Immature natural killer cell (primary cell): Measurements from ENCODE around the gene LIN52. TPM values are rescaled to one million over a fixed set of nuclear protein-coding genes. Genes with fewer than 3 reads are reported as not detected.
"Not testable (repeated sequence)": the region's sequence is repeated elsewhere in the genome, so short reads cannot be mapped to it uniquely, and the experiment has no call there.

Experiments
- DNase-seq, 3 donors: peaks; one replicate each; pipeline ENCODE4 v3.0.0; 2022; ENCODE audit warnings: mixed read lengths in 1 of 3
- H3K27ac Mint-ChIP-seq, 6 donors: one replicate each; pipeline ENCODE4 v1.8.0; 2020; ENCODE audit warnings: mixed read lengths in 6 of 6, mild to moderate bottlenecking in 5 of 6, inconsistent platforms in 4 of 6, moderate library complexity in 3 of 6
- H3K27me3 Mint-ChIP-seq, 3 donors: one replicate each; pipeline ENCODE4 v1.8.0; 2020 to 2021; ENCODE audit warnings: low read depth in 3 of 3, mild to moderate bottlenecking in 3 of 3, mixed read lengths in 3 of 3, moderate library complexity in 3 of 3, inconsistent platforms in 1 of 3
- H3K36me3 Mint-ChIP-seq, 3 donors: one replicate each; pipeline ENCODE4 v1.8.0; 2020; ENCODE audit warnings: mixed read lengths in 3 of 3, inconsistent platforms in 2 of 3, mild to moderate bottlenecking in 2 of 3
- H3K4me1 Mint-ChIP-seq, 2 donors: one replicate each; pipeline ENCODE4 v1.8.0; 2020; ENCODE audit warnings: inconsistent platforms in 2 of 2, mild to moderate bottlenecking in 2 of 2, mixed read lengths in 2 of 2, moderate library complexity in 1 of 2
- H3K4me3 Mint-ChIP-seq, 5 donors: one replicate each; pipeline ENCODE4 v1.8.0; 2020; ENCODE audit warnings: mild to moderate bottlenecking in 5 of 5, mixed read lengths in 5 of 5, inconsistent platforms in 3 of 5, moderate library complexity in 3 of 5
- H3K9me3 Mint-ChIP-seq, 6 donors: one replicate each; pipeline ENCODE4 v1.8.0; 2020; ENCODE audit warnings: mild to moderate bottlenecking in 6 of 6, mixed read lengths in 6 of 6, inconsistent platforms in 4 of 6, moderate library complexity in 3 of 6
- polyA plus RNA-seq, 3 donors: library from polyadenylated mRNA; unstranded; fragments of 300-500 nt; fragmentation: Illumina TruSeq; gene quantifications; one replicate each; pipeline ENCODE4 v1.2.3, GENCODE V29; 2021

LIN52 gene
- polyA plus RNA-seq, 3 donors from 2014 or later: 14.0 to 19.8 (median 16.3) TPM

GRCh38 chr14:74080820-74081460, 3.8 kb upstream of the LIN52 start:
- Mint-ChIP-seq H3K4me3 (no peak overlapping the region), H3K9me3 (no peaks in the 10 kb centered on the region), H3K27me3 (peaks cover 6 to 11% (median 8%) of the 10 kb centered on the region in 3 donors), H3K4me1 (peaks cover 30 to 32% of the 10 kb centered on the region in 2 donors), H3K27ac (no peak overlapping the region), H3K36me3 (no peaks in the 10 kb centered on the region)
- DNase-seq: no peak

- Mint-ChIP-seq H3K36me3 (no peaks in the 10 kb centered on the region), H3K4me1 (peaks cover 31 to 36% of the 10 kb centered on the region in 2 donors), H3K27me3 (peaks cover 6 to 11% (median 8%) of the 10 kb centered on the region in 3 donors), H3K4me3 (no peak overlapping the region), H3K9me3 (no peaks in the 10 kb centered on the region), H3K27ac (no peak overlapping the region)
- DNase-seq: no peak
These were observed 3.3 kb upstream of the LIN52 start for GRCh38 chr14:74081491-74081890.

- peak overlapping the region in 4 of 5 donors; percentile 94 to 100 (median 97) for H3K4me3 Mint-ChIP-seq
- peaks cover 6 to 11% (median 8%) of the 10 kb centered on the region in 3 donors for H3K27me3 Mint-ChIP-seq
- H3K27ac Mint-ChIP-seq: peak overlapping the region in 5 of 6 donors; percentile 22 to 97 (median 36)
- H3K4me1 Mint-ChIP-seq: peaks cover 31 to 42% of the 10 kb centered on the region in 2 donors
- H3K9me3 Mint-ChIP-seq: no peaks in the 10 kb centered on the region
- DNase-seq: no peak
- no peaks in the 10 kb centered on the region for H3K36me3 Mint-ChIP-seq
These were observed 1.6 kb upstream of the LIN52 start for GRCh38 chr14:74083161-74083560.

GRCh38 chr14:74083784-74084276, 926 bp upstream of the LIN52 start:
- Mint-ChIP-seq H3K4me1 (peaks cover 35 to 48% of the 10 kb centered on the region in 2 donors), H3K27ac (peak overlapping the region; percentile 81 to 97 (median 92)), H3K4me3 (peak overlapping the region; percentile 94 to 100 (median 96)), H3K27me3 (peaks cover 6 to 12% (median 8%) of the 10 kb centered on the region in 3 donors), H3K36me3 (peaks cover 0 to 4% (median 2%) of the 10 kb centered on the region in 3 donors), H3K9me3 (no peaks in the 10 kb centered on the region)
- DNase-seq: no peak

- Mint-ChIP-seq H3K27ac (peak overlapping the region; percentile 81 to 97 (median 92)), H3K27me3 (peaks cover 6 to 11% (median 8%) of the 10 kb centered on the region in 3 donors), H3K4me1 (peaks cover 39 to 55% of the 10 kb centered on the region in 2 donors), H3K9me3 (no peaks in the 10 kb centered on the region), H3K36me3 (peaks cover 0 to 13% (median 5%) of the 10 kb centered on the region in 3 donors), H3K4me3 (peak overlapping the region; percentile 94 to 100 (median 96))
- DNase-seq: no peak
These were observed 386 bp downstream of the LIN52 start for GRCh38 chr14:74085047-74085637.

GRCh38 chr14:74085828-74086227, 1.1 kb downstream of the LIN52 start:
- Mint-ChIP-seq H3K36me3 (peaks cover 0 to 16% (median 5%) of the 10 kb centered on the region in 3 donors), H3K27me3 (peaks cover 6 to 11% (median 8%) of the 10 kb centered on the region in 3 donors), H3K4me3 (peak overlapping the region; percentile 94 to 100 (median 96)), H3K27ac (peak overlapping the region; percentile 81 to 97 (median 92)), H3K9me3 (no peaks in the 10 kb centered on the region), H3K4me1 (peaks cover 40 to 55% of the 10 kb centered on the region in 2 donors)
- DNase-seq: no peak

GRCh38 chr14:74089251-74090020, 4.7 kb downstream of the LIN52 start:
- DNase-seq: peak in 2 of 3 donors; percentile 9 to 11
- Mint-ChIP-seq H3K4me3 (peak overlapping the region in 1 of 5 donors; percentile 31), H3K4me1 (peaks cover 23 to 38% of the 10 kb centered on the region in 2 donors), H3K27ac (peak overlapping the region in 5 of 6 donors; percentile 10 to 90 (median 67)), H3K9me3 (no peaks in the 10 kb centered on the region), H3K36me3 (peaks cover 3 to 19% (median 9%) of the 10 kb centered on the region in 3 donors), H3K27me3 (peaks cover 4 to 9% (median 6%) of the 10 kb centered on the region in 3 donors)

- H3K9me3 Mint-ChIP-seq: no peaks in the 10 kb centered on the region
- H3K4me3 Mint-ChIP-seq: no peak overlapping the region
- H3K27me3 Mint-ChIP-seq: no peaks in the 10 kb centered on the region
- no peak for DNase-seq
- H3K36me3 Mint-ChIP-seq: peaks cover 10 to 29% (median 15%) of the 10 kb centered on the region in 3 donors
- H3K4me1 Mint-ChIP-seq: no peaks in the 10 kb centered on the region
- no peak overlapping the region for H3K27ac Mint-ChIP-seq
These were observed 20.6 kb downstream of the LIN52 start for GRCh38 chr14:74105381-74105780.

GRCh38 chr14:74109369-74109768, 24.6 kb downstream of the LIN52 start:
- no peak overlapping the region for H3K27ac Mint-ChIP-seq
- H3K4me1 Mint-ChIP-seq: no peaks in the 10 kb centered on the region
- no peak for DNase-seq
- H3K9me3 Mint-ChIP-seq: no peaks in the 10 kb centered on the region
- H3K27me3 Mint-ChIP-seq: peaks cover 0 to 1% (median 0%) of the 10 kb centered on the region in 3 donors
- peaks cover 8 to 29% (median 20%) of the 10 kb centered on the region in 3 donors for H3K36me3 Mint-ChIP-seq
- no peak overlapping the region for H3K4me3 Mint-ChIP-seq

- H3K27me3 Mint-ChIP-seq, H3K4me3 Mint-ChIP-seq, H3K4me1 Mint-ChIP-seq, H3K9me3 Mint-ChIP-seq, H3K27ac Mint-ChIP-seq: not testable (repeated sequence)
- peaks cover 8 to 21% (median 17%) of the 10 kb centered on the region in 3 donors for H3K36me3 Mint-ChIP-seq
- peak; percentile 15 to 39 (median 24) for DNase-seq
These were observed 26.9 kb downstream of the LIN52 start for GRCh38 chr14:74111395-74112216.

GRCh38 chr14:74125487-74125886, 40.7 kb downstream of the LIN52 start:
- not testable (repeated sequence) for H3K4me3 Mint-ChIP-seq, H3K4me1 Mint-ChIP-seq
- peaks cover 5 to 19% (median 18%) of the 10 kb centered on the region in 3 donors for H3K36me3 Mint-ChIP-seq

GRCh38 chr14:74126315-74127013, 41.7 kb downstream of the LIN52 start:
- H3K4me1 Mint-ChIP-seq: no peaks in the 10 kb centered on the region
- peak overlapping the region in 1 of 6 donors; percentile 2 for H3K27ac Mint-ChIP-seq
- no peaks in the 10 kb centered on the region for H3K9me3 Mint-ChIP-seq
- H3K36me3 Mint-ChIP-seq: peaks cover 0 to 18% (median 13%) of the 10 kb centered on the region in 3 donors
- H3K4me3 Mint-ChIP-seq: no peak overlapping the region
- peaks cover 0 to 2% (median 0%) of the 10 kb centered on the region in 3 donors for H3K27me3 Mint-ChIP-seq
- DNase-seq: no peak

More at GRCh38 chr14:74125487-74125886, 40.7 kb downstream of the LIN52 start:
- H3K9me3 Mint-ChIP-seq, H3K27ac Mint-ChIP-seq, H3K27me3 Mint-ChIP-seq, DNase-seq: not testable (repeated sequence)
